G401 (cell line): ENCODE measurements around the gene STON2. TPM values are rescaled to one million over a fixed set of nuclear protein-coding genes. Genes with fewer than 3 reads are reported as not detected.
"Not testable (repeated sequence)": the region's sequence is repeated elsewhere in the genome, so short reads cannot be mapped to it uniquely, and the experiment has no call there.

Experiments
- DNase-seq: peaks from one replicate; pipeline ENCODE4 v3.0.0-alpha.2; 2015; ENCODE audit warnings: low spot score
- in situ Hi-C: cut with HindIII; loops from 2 replicates; pipeline ENCODE4 v1.10.0; 2016; ENCODE audit warnings: low sequenced_read_pairs, mixed read lengths
- total RNA-seq: library from RNA; depleted of rRNA; stranded (reverse); fragments of >200 nt; shearing (Covaris generic); gene quantifications from 2 replicates; pipeline ENCODE4 v1.2.3, GENCODE V29; 2014

Gene STON2
- total RNA-seq, 1 experiment from 2014 or later = 0.10 TPM

DNA sequence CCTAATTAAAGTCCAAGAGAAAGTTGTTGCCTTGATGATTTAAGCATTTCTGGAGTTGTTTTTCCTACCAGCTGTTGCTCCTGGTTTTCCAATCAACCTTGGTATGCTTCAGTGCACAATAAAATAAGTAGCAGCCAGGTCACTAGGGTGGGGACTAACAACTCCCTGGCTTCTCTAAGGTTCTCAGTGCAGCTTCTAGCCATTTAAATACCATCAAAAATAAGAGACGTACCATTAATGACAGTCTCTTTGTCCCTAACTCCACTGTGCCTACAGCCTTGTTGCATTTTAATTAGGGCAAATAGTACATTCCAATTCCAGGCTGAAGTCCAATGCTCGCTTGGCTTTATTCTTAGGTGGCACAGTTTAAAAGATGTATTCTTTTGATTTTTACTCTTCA, 11.8 kb downstream of the STON2 start:
- peak; percentile 8 for DNase-seq
- in situ Hi-C loops = no loop called here

DNA sequence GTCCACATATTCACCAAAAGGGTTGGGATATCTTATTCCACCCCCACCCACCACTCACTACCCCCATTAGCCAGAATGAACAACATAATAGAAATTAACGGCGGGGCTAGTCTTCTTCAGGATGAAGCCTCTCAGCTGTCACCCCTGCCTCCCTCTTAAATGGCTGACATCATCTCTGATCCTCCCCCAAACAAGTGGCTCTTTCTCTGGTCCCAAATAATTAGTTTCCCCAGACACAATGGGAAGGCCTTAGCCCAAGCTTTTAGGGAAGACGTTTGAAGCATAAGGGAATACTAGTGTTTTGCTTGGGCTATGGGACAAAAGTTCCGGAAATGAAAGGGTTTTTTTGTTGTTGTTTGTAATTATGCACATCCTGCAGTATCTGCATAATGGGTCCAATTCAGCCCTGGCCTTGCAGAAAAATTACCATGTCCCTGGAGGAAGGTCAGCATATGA, 13.8 kb downstream of the STON2 start:
- in situ Hi-C loops = no loop called here
- no peak for DNase-seq

DNA sequence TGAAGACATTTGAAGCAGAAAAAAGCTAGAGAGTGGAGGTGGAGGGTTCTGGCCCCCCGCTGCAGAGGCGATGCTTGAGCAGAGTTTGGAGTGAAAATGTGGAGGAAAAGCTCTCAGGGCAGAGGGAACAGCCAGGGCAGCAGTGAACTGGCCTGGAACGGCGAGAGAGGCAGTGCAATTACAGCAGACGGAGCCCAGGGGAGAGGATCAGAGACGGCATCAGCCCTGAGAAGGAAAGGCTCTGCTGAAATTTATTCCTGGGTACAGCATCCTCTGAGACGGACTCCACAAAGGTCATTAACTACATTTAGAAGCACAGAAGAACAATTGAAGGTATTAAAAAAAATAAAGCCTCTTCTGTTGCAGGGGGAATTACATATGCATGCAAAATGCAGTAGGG, 14.2 kb downstream of the STON2 start:
- in situ Hi-C loops = no loop called here
- no peak for DNase-seq

DNA sequence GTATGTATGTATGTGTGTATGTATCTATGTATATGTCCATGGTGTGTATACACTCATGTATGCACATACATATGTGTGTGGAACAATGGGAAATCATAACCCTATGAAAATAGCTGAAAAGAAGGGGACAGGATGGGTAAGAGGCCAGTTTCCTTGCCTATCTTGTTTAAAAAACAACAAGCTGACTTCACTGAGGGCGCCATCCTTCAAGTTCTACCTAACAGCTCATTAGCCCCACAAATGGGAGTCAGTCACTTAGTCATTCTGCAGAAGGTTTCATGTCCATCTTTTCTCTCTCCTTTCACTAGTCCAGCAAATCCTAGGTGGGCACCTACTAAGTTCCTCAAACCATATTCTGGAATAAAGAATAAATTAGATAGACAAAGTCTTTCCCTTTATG, 14.7 kb downstream of the STON2 start:
- DNase-seq = peak; percentile 6
- in situ Hi-C loops = no loop called here

- peak; percentile 86 for DNase-seq
- in situ Hi-C loops = no loop called here
Observed at GRCh38 chr14:81384900-81385299, 15.2 kb downstream of the STON2 start.

DNA sequence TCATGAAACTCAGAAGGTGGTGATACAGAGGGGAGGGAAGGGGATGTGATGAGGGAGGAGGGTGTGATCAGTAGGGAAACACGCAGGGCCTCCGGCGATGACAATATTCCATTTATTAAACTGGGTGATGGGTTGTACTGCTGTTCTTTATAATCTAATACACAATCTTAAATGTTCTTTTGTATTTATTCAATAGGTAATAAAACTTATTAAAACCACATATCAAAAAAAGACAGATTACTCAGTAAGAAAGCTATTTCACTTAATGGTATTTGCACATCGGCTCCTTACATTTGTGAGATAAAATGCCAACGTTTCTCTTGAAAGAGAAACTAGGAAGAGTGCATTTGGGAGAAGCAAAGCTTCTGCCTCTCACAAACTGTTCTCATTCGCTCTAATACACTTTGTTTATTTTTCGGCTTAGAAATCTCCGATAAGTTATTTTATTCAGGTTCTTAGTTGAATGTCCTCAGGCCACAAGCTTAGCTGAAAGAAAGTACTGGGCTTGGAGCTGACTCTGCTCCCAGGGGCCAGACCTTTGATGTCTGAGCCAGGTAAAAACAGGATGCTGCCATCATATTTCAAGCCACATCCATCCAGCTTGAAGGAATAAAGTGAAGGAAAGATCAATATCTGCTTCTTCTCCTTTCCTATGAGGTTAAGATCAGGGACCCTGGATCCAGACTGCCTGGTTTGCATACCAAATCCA, 17.5 kb downstream of the STON2 start:
- in situ Hi-C loops = no loop called here
- no peak for DNase-seq

GRCh38 chr14:81380009-81380408, 20.1 kb downstream of the STON2 start:
- DNase-seq, in situ Hi-C loops: not testable (repeated sequence)

GRCh38 chr14:81371802-81372201, 28.3 kb downstream of the STON2 start:
- no peak for DNase-seq
- in situ Hi-C loops = no loop called here

GRCh38 chr14:81367563-81367962, 32.6 kb downstream of the STON2 start:
- DNase-seq = no peak
- in situ Hi-C loops = no loop called here

- in situ Hi-C loops = no loop called here
- no peak for DNase-seq
Observed at GRCh38 chr14:81366884-81367283, 33.2 kb downstream of the STON2 start.

GRCh38 chr14:81366214-81366613, 33.9 kb downstream of the STON2 start:
- DNase-seq = no peak
- in situ Hi-C loops = no loop called here

DNA sequence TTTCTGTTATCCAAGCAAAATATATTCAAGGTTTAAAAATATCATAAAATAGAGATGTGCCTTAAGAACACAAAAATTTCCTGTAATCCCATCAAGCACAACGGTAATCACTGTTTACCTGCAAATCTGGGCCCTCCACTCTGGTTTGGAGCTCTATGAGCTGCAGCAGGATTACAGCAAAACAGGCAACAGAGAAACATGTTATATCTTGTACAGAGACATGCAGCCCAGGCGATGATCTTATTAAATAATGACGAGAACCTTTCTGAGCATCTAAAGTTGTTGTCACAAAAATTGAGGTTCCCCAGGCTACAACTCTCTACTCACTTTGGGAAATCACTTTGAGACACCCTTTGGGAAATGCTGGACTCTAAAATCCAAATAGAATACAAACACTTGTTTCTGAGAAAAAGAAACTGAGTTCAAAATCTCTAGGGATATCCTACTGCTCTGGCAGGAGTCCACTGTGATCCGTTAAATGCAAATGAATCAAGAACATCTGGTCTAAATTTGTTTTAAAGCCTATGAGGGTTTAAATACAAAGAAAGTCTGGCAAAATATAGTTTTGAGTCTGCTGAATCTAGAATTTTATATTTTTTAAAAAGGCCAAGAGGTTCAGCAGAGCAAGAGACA, 36.3 kb downstream of the STON2 start:
- no peak for DNase-seq
- in situ Hi-C loops = no loop called here

GRCh38 chr14:81353691-81354323, 46.3 kb downstream of the STON2 start:
- in situ Hi-C loops = no loop called here
- no peak for DNase-seq

- in situ Hi-C loops = no loop called here
- no peak for DNase-seq
Observed at GRCh38 chr14:81352413-81352812, 47.7 kb downstream of the STON2 start.

- in situ Hi-C loops = no loop called here
- DNase-seq = no peak
Observed at GRCh38 chr14:81351205-81351604, 48.9 kb downstream of the STON2 start.

DNA sequence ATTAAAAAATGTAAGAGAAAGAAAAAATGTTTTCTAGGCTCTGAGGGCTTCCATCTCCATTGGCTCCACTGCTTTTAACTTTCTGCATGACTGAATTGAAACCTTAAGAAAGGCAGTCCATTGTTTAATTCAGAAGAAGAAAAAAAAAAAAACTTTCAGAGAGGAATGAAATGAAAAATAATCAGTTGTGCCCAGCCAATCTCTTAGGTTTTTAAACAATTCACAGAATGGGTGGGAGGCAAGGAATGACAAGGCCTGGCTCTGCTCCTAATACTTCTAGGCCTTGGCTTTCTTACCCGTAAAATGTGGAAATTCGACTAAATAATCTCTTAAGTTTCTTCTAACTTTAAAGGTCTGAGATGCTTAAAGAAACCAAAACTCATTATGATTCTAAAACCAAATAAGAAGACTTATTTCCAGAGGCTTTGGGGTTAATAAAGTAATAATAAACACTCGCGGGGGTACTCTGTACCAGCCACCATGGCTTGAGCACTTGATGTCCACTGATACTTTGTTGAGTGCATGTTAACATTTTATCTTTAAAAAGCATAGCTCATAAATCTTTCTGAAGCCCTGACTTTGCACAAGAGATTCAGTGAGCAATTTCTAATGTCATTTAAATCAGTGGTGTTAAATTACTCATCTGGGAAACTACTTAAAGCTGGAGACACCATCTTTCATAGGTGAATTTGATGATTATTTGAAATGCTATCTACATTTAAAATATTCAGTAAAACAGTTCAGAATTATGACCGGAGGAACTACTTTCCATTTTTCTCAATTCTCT, 49.6 kb downstream of the STON2 start:
- DNase-seq = no peak
- in situ Hi-C loops = no loop called here

DNA sequence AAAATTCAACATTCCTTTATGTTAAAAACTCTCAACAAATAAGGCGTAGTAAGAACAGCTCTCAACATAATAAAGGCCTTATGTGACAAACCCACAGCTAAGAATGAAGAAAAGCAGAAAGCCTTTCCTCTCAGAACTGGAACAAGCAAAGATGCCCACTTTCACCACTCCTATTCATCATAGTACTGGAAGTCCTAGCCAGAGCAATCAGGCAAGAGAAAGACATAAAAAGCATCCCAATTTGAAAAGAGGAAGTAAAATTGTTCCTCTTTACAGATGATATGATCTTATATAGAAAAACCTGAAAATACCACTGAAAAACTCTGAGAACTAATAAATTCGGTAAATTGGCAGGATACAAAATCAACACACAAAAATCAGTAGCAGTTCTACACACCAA, 52.1 kb downstream of the STON2 start:
- in situ Hi-C loops = no loop called here
- DNase-seq = no peak

DNA sequence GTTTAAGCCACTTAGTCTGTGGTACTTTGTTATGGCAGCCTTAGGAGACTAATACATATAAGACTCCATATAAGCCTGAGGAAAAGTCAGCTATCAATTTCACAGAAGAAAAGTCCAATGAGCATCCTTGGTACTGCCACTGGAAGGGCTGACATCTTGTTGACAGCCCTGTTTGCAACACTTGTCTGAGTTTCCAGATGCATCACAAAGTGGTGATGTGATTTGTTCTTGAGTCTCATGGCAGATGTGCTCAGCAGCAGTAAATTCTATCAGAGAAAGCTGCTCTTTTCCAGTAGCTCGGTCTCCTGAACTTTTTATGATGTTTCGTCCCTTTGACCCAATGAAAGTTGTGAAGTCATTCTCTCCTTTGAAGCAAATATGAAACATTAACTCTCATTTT, 54.3 kb downstream of the STON2 start:
- no peak for DNase-seq
- in situ Hi-C loops = no loop called here

DNA sequence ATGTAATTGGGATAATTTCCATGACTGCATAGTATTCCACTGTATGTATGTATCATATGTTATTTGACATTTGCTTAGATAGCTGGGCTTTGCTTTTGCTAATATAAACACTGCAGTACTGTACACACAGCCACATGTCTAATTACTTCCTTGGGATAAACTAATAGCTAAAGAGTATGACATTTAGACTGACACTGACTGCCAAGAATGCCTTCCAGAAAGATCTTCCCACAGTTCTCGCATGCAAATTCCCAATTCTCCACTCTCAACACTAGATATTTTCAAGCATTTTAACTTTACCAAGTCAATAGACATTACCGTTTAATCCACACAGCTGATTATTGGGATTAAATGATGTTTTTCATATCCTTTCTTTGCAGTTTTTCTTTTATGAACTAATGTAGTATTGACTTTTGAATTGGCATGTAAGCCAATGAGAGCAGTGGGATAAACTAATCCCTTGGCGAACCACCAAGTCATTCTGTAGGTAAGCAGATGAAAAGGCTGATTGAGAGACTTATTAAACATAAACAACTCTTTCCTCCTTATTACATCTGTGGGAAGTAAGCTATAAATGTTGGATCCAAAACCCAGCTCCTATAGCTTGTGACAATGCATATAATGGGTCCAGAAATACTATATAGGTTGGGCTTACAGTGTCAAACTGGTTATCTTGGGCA, 55.5 kb downstream of the STON2 start:
- no peak for DNase-seq
- in situ Hi-C loops = no loop called here
